Measurements from ENCODE around the gene ETNK1.

DNA sequence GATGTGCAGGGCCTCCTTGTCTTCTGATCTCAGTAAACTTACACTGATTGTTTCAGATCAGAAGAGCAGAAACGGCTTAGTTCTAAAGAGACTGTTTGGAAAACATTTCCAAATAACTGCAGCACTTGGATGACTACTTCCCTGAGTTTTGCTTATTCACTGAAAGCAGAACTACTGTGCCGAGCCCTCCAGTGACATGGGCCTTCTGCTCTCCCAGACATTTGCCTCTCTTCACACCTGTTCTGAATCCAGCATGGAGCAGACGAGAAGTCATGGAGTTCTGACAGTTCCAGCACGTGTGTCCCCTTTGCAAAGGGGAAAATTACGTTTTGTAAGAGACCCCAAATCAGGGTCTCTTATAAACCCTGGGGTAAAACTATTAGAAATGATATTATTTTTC lies 31.4 kb downstream of the ETNK1 start:
- TF ChIP-seq, protein P1, sequence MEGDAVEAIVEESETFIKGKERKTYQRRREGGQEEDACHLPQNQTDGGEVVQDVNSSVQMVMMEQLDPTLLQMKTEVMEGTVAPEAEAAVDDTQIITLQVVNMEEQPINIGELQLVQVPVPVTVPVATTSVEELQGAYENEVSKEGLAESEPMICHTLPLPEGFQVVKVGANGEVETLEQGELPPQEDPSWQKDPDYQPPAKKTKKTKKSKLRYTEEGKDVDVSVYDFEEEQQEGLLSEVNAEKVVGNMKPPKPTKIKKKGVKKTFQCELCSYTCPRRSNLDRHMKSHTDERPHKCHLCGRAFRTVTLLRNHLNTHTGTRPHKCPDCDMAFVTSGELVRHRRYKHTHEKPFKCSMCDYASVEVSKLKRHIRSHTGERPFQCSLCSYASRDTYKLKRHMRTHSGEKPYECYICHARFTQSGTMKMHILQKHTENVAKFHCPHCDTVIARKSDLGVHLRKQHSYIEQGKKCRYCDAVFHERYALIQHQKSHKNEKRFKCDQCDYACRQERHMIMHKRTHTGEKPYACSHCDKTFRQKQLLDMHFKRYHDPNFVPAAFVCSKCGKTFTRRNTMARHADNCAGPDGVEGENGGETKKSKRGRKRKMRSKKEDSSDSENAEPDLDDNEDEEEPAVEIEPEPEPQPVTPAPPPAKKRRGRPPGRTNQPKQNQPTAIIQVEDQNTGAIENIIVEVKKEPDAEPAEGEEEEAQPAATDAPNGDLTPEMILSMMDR (conservative IDR thresholded peaks at IDR 0.05 in 1 of 2, IDR thresholded peaks at IDR 0.05 in 1 of 2; ENCODE audit: extremely low read depth in 1 of 2, insufficient read depth in 1 of 2, low read depth in 1 of 2, low read length in 2 of 2) = no peak
- no peak for TF ChIP-seq EZH2 (IDR thresholded peaks at IDR 0.05; ENCODE audit: borderline replicate concordance, low read length)
